Measurements from ENCODE around the gene IL10RA. TPM values are rescaled to one million over a fixed set of nuclear protein-coding genes. Genes with fewer than 3 reads are reported as not detected.

The IL10RA gene
- total RNA-seq, 1 donor from 2014 or later = not detected

- DNase-seq = no peak
Observed at GRCh38 chr11:118048472-118049370, 62.5 kb downstream of the IL10RA start.

GRCh38 chr11:118049771-118050170 lies 63.6 kb downstream of the IL10RA start:
- no peak for DNase-seq

- no peak for DNase-seq
Observed at GRCh38 chr11:118050208-118050891, 64.2 kb downstream of the IL10RA start.

Other genes starting within 250 kb of the IL10RA start
- gene DSCAML1, start 189.2 kb upstream of the IL10RA start, total RNA-seq = under 0.01 TPM in 1 of 2 replicates, not detected in the other
- gene FXYD2, start 161.7 kb upstream of the IL10RA start, total RNA-seq = 0.74 and 4.6 TPM in 2 replicates
- 1.1 and 1.7 TPM in 2 replicates for gene FXYD6, start 109.7 kb upstream of the IL10RA start, total RNA-seq
- gene TMPRSS13, start 57.0 kb upstream of the IL10RA start, total RNA-seq = not detected in 2 replicates
- gene TMPRSS4, start 90.7 kb downstream of the IL10RA start, total RNA-seq = not detected in 2 replicates
- gene SMIM35, start 100.6 kb downstream of the IL10RA start, total RNA-seq = not detected in 2 replicates
- 0.09 TPM in 1 of 2 replicates, not detected in the other for gene SCN4B, start 166.4 kb downstream of the IL10RA start, total RNA-seq
- gene SCN2B, start 190.2 kb downstream of the IL10RA start, total RNA-seq = under 0.01 TPM in 1 of 2 replicates, not detected in the other
- gene JAML, start 238.6 kb downstream of the IL10RA start, total RNA-seq = under 0.01 TPM in 1 of 2 replicates, not detected in the other